GM19395 (cell line): ENCODE results near the gene SLAMF9.

ENCODE experiments used
- ATAC-seq: cut with Tn5 transposase; IDR thresholded peaks from one replicate; pipeline ENCODE4 v1.9.1; 2021; ENCODE audit warnings: mild to moderate bottlenecking, moderate library complexity; ENCODE audit not compliant: unreplicated experiment

SLAMF9 gene

DNA sequence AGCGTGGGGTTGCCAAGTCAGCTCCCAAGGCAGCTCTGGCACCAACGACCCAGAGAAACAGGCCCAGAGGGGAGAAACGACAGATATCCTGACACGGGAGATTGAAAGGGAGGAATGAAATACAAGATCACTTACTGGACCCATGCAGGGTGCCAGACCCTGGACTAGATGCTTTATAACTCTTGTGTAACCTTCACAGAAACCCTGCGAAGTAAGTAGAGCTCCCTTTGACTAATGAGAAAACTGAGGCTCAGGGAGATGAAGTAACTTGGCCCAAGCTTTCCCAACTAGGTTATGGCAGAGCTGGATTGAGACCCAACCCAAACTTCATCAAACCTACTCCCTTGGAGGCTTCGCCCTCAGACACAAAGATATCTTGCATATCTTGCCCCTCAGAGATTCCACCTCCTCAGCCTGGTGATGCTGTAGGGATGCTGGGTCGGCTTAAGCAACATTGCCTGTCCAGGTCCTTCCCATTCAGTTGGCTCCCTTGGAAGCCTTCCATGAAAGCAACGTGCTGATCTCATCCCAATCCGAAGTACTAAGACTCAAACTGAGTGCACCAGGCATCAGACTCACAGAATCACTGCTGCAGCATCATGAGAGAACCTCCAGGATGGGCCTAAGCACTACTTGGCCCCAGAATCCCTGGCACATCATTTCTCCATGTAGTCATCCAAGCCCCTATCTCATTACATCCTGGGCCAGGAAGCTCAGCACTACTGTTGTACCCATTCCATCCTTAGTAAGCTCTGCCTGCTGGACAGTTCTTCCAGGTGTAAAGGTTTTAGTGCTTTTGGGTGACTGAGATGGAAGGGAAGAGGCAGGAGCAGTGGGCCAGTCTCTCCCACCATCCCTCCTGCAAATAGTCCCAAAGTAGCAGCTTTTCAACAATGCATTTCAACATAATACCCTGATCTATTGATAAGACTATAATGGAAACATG, 7.5 kb downstream of the SLAMF9 start:
- ATAC-seq, result no peak

DNA sequence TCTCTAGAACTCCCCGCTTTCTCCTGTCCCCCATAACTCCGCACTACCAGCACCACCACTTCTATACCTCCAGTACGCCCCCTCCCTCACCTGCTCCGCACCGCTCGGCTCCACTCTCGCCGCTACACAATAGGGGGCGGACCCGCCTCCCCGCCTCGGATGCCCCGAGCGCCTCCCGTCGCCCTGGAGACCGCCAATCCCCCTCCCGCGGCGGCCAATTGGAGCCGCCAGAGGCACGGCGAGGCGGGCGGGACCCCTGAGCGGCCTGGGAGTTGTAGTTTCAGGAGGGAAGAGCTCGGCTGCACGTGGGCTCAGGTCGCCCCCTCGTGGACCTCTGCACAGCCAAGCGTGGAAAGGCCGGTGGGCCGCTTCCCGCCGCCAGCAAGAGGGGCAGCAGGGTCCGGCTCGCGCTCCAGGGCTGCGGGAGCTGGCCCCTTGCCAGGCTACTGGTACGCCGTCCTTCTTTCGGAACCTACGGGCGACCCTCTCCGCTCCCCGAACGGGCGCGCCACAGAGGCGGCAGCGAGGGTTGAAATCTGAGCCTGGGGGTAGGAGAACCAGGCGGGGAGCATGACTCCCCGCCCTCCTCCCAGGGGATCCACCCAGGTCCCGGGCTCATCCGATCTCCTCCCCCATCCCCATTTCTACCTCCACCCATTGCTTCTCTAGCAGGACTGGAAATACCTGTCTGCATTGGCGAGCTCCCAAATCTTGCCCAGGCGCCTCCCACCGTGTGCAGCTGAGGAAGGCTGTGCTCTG, 8.4 kb downstream of the SLAMF9 start, which contains the start of gene IGSF9:
IGSF9 (minus strand) TSS at position 131 of the 759 bp plus-strand sequence. CDS start 2,159 bp downstream, outside the sequence.
- no peak for ATAC-seq

- no peak for ATAC-seq
These were observed 9.2 kb downstream of the SLAMF9 start for GRCh38 chr1:159944623-159945455.

GRCh38 chr1:159943908-159944622, 10.0 kb downstream of the SLAMF9 start:
- ATAC-seq, result no peak

GRCh38 chr1:159943278-159943640, 10.8 kb downstream of the SLAMF9 start:
- ATAC-seq, result no peak

- ATAC-seq, result no peak
These were observed 11.3 kb downstream of the SLAMF9 start for GRCh38 chr1:159942632-159943277.

DNA sequence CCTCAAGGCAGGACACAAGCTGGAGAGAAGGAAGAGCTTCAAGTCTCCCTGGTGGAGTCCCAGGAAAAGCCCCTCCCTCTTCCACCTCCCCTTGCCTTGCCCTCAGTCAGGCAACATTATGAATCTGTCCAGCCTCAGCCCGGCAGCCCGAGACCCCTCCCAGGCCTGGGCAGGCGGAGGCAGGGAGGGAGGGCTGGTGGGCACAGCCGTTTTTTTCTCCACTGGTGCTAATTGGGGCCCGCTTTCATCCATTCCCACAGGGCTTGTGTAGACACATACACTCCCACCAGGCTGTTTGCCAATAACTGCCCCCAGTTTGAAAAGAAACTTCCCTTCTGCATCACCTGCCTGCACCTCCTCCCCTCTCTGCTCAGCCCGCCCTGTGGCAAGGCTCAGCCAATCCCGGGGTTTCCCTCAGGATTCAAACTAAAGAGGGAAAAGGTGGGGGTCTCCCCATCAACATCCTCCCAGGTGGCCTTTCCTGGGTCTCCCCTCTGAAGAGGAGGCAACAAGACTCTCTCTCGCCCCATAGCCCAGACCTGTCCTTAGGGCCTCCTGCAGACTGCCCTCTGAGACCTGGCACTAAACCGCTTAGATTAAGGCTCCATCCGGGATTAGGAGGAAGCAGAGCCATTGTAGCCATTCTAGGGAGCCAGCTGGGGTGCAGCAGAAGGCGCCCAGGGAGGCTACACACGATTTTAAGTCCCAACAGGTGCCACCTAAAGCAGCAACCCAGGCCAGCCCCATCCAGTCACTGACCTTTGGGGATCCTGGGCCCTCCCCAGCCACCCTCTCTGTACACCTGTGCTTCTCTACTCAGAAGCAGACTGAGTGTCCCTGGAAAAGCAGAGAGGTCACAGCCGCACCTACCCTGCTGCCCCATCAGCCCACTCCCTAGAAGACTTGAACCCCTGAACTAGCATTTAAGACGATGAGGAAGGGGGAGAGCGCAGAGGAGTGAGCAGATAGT, 12.2 kb downstream of the SLAMF9 start:
- no peak for ATAC-seq

DNA sequence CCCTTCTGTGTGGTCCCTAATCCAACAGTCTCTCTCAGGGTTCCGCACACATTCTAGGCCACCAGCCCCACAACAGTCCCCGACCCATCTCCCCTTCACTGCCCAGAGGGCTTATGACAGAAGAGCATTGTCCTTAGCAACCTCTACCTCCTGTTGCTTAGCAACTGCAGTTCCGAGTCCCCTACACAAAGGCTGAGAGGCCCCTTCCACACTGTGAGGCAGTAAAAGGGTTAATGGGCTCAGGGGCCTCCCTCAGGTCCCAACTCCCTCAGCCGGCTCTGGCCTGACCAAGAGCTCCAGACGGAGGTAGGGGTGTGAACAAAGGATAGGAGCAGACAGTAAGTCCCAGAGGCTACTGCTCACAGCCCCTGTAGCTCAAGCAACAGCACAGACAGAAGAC, 12.9 kb downstream of the SLAMF9 start:
- no peak for ATAC-seq

DNA sequence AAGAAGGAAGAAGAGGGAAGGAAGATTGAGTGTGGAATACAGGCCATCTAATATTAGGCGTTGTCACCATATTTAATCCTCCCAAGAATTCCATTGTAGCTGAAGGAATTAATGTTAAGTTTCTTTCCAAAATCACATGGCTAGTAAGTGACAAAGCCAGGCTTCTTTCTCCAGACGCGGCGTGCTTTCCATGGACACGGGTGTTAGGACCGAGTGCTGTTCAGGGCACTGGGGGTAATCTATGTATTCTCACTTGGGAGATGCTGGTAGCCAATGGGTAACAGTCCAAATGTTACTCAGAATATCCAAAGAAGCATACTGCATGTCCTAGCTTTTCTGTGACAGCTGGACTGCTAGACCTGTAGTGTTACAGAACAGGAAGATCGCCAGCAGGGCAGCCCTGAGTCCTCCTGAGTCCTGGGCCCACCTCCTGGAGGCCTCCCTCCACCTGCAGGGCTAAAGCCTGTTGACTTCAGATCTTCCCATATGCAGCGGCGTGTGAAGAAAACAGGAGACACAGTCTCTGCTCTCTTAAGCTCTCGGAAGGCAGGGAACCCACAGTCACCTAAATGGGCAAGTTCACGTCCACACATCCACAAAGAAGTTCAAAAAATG, 13.9 kb downstream of the SLAMF9 start:
- no peak for ATAC-seq

GRCh38 chr1:159939678-159940002, 14.4 kb downstream of the SLAMF9 start:
- ATAC-seq, result no peak

DNA sequence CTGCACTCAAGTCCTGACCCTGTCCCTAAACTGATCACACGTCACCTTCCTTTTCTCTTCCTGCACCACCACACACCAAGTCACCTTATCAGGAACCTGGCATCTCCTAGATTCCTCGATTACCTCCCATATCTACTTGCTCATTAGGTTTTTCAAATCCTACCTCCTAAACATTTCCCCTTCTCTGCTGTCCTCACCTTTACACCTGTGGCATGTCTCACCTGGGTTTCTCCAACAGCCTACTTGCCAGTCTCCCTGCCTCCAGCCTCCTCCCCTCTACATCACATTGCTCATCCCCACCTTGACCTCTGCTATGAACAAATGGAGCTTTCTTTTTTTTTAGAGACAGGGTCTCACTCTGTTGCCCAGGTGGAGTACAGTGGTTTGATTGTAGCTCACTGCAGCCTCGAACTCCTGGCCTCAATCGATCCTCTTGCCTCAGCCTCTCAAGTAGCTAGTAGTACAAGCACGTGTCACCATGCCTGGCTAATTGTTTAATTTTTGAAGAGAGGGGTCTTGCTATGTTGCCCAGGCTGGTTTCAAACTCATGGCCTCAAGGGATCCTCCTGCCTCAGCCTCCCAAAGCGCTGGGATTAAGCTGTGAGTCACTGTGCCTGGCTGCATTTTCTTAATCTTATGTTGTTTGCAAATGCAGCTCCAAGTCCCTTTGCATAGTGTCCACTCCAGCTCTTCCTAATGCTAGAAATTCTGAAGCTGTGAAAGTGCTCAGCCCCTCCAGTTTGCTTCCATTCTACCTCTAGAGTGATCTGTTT, 14.9 kb downstream of the SLAMF9 start:
- no peak for ATAC-seq

DNA sequence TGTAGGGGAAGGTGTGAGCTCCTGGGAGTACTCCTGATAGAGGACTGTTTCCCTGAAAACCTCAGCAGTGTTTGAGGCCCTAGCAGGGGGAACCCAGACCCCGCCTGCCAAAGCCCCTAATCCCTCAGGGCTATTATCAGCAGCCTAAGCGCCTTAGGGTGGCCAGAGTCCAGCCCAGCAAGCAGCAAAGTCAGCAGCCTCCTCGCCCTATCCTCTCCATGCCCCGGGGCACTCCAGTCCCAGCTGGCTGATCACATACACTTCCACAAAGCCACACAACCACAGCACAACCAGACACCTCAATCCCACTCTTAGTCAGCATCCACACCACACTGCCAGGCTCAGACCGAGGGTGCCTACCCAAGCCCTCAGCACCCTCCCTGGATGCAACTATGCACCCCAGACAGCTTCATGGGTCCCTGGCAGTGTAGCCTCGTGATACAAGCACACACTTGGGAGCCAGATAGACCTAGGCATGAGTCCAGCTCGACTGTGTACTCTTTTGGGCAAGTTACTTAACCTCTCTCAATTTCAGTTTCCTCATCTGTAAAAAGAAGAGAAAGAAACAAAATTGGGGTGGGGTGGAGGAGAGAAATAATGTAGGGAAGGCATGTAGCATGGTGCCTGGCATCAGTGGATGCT, 15.7 kb downstream of the SLAMF9 start:
- no peak for ATAC-seq

DNA sequence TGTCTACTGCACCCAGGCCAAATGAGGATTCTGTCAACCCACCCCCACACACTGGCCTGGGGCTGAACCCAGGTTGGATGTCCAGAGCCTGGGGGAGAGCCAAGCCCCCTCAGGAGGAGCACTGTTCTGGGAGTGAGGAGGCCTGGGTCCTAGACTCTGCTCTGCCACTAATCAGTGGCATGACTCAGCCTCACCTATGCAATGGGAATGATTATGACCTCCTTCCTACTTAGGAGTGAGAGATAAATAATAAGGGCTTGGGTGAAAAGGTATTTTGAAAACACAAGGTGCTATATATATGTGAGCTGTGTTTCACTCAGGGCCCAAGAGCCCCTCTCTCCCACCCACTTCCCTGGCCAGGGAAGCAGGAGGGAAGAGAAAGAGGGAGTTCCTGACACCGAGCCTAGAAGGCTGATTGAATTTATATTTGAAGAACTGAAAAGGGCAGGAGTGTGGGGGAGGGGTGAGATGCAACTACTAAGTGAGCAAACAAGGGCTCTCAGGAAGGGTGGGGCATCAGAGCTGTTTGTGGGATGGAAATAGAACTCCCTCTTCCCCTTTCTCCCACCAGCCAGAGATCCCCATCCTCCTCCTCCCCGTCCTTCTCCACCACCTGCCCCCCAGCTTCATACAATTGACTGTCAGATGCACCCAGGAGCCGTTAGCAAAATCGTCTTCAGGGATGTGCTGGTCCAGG, 16.8 kb downstream of the SLAMF9 start:
- ATAC-seq, result no peak

DNA sequence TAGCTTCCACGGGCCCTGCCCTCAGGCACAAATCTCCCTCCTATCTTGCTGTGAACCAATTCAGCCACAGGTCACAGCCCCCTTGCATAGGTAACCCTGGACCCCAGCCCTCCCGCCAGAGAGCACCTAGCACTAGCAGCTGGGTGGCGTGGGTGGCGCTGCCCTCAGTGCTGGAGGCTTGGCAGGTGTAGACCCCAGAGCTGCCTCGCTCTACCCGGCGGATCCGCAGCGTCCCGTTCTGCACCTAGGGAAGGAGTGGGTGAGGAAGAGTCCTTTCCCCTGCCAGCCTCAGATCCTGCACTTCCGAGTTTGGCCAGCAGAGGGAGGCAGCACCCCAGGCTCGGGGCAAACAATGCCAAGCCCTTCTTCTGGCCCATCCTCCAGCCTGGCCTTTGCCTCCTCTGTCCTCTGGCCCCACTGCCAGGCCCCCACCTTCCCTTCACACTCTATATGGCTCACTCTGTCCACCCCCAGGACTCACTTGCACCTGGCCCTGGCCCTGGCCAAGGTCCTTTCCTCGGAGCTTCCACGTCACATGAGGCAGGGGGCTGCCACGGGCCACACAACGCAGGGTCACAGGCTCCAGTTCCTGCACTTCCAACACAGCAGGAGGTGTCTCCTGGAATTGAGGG, 17.6 kb downstream of the SLAMF9 start:
- no peak for ATAC-seq

DNA sequence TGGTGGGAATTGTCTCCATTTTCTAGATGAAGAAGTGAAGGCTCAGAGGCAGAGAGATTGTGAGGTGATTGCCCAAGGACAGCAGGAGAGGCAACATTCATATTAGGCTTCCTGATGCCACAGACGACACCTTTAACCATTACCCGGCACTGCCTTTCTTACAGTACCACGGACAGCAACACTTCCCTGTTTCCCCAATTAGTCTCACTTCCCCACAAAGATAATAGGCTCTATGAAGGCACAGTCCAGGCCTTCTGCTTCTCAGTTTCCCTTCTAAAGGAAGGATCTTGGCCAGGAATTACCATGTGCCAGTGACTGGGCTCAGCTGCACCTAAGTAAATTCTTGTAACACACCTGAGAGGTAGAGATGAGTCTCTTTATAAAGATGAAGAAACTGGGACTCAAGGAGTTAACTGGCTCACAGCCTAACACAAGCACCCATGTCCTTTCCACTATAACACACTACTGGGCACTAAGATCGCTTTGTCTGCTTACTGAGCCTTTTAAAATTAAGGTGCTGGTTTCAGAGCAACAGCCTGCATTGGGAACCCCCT, 18.2 kb downstream of the SLAMF9 start:
- ATAC-seq, result no peak

DNA sequence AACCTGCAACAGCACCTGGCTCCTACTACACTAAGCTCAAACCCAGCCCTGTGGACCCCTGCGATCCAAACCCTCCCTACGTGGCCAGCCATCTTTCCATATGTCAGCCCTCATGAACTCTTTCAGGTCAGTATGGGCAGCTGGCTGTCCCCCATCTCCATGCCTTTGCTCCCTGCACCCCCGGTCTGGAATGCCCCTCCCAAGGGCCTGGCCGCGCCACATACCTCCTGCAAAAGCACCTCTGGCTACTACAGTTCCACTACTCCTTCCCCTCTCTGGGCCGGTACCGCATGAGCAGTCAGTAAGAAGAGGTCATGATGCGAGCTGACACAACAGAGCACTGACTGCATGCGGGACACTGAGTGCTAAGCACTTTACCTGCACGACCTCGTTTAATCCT, 18.7 kb downstream of the SLAMF9 start:
- no peak for ATAC-seq
